D721Med (cell line): ENCODE measurements around the gene PXDN.

ENCODE experiments used
- DNase-seq: peaks from one replicate; pipeline ENCODE4 v3.0.0; 2011; ENCODE audit warnings: low spot score; ENCODE audit not compliant: insufficient read length
- FAIRE-seq: peaks from 2 replicates; lab custom pipeline; 2011; peaks lifted over from hg19 to GRCh38; lab: Jason Lieb, UNC
- CTCF ChIP-seq: IDR thresholded peaks from 2 replicates; pipeline ENCODE4 v1.5.1; 2012; ENCODE audit warnings: mild to moderate bottlenecking, control low read depth; ENCODE audit not compliant: insufficient read depth; ENCODE audit errors: missing control alignments

The PXDN gene

GRCh38 chr2:1650085-1650872, 94.0 kb downstream of the PXDN start:
- FAIRE-seq, result no peak
- no peak for TF ChIP-seq CTCF
- no peak for DNase-seq

GRCh38 chr2:1649103-1650084, 94.9 kb downstream of the PXDN start:
- DNase-seq (no peak), FAIRE-seq (no peak)
- TF ChIP-seq CTCF, result no peak

GRCh38 chr2:1648241-1649102, 95.8 kb downstream of the PXDN start:
- no peak for TF ChIP-seq CTCF
- no peak for FAIRE-seq
- no peak for DNase-seq

- DNase-seq (no peak), FAIRE-seq (no peak)
- TF ChIP-seq CTCF, result no peak
These were observed 96.7 kb downstream of the PXDN start for GRCh38 chr2:1647417-1648240.

GRCh38 chr2:1645761-1646476, 98.4 kb downstream of the PXDN start:
- no peak for FAIRE-seq
- no peak for DNase-seq
- no peak for TF ChIP-seq CTCF
